ENCODE results near the gene LINGO4. TPM values are rescaled to one million over a fixed set of nuclear protein-coding genes. Genes with fewer than 3 reads are reported as not detected.
A peak's percentile ranks its signal among the peaks of the same experiment; 100 is the strongest.

The LINGO4 gene
- total RNA-seq, 1 donor from 2014 or later: 0.13 TPM

- Mint-ChIP-seq H3K27ac (ENCODE audit: unreplicated experiment) (no peak overlapping the region), H3K9me3 (ENCODE audit: unreplicated experiment) (no peaks in the 10 kb centered on the region), H3K4me1 (ENCODE audit: unreplicated experiment) (peaks cover 45% of the 10 kb centered on the region), H3K27me3 (ENCODE audit: unreplicated experiment) (peaks cover 20% of the 10 kb centered on the region), H3K4me3 (ENCODE audit: unreplicated experiment) (peak overlapping the region; percentile 76), H3K36me3 (ENCODE audit: low read depth, unreplicated experiment) (peaks cover 10% of the 10 kb centered on the region)
- DNase-seq (ENCODE audit: low spot score): no peak
- TF ChIP-seq CTCF (IDR thresholded peaks at IDR 0.05; ENCODE audit: unreplicated experiment): no peak
Measured at GRCh38 chr1:151837197-151837596, 32.0 kb upstream of the LINGO4 start.

- Mint-ChIP-seq H3K27ac (ENCODE audit: unreplicated experiment) (peak overlapping the region; percentile 7), H3K36me3 (ENCODE audit: low read depth, unreplicated experiment) (peaks cover 10% of the 10 kb centered on the region), H3K4me1 (ENCODE audit: unreplicated experiment) (peaks cover 33% of the 10 kb centered on the region), H3K9me3 (ENCODE audit: unreplicated experiment) (no peaks in the 10 kb centered on the region), H3K4me3 (ENCODE audit: unreplicated experiment) (no peak overlapping the region), H3K27me3 (ENCODE audit: unreplicated experiment) (peaks cover 20% of the 10 kb centered on the region)
- DNase-seq (ENCODE audit: low spot score): no peak
- TF ChIP-seq CTCF (IDR thresholded peaks at IDR 0.05; ENCODE audit: unreplicated experiment): no peak
Measured at GRCh38 chr1:151835596-151835995, 30.4 kb upstream of the LINGO4 start.

GRCh38 chr1:151834239-151834638 is 29.0 kb upstream of the LINGO4 start:
- no peak overlapping the region for H3K27ac Mint-ChIP-seq (ENCODE audit: unreplicated experiment)
- H3K4me3 Mint-ChIP-seq (ENCODE audit: unreplicated experiment): no peak overlapping the region
- H3K4me1 Mint-ChIP-seq (ENCODE audit: unreplicated experiment): peaks cover 37% of the 10 kb centered on the region

GRCh38 chr1:151833172-151833900 is 28.1 kb upstream of the LINGO4 start:
- Mint-ChIP-seq H3K27me3 (ENCODE audit: unreplicated experiment) (peaks cover 20% of the 10 kb centered on the region), H3K9me3 (ENCODE audit: unreplicated experiment) (no peaks in the 10 kb centered on the region), H3K27ac (ENCODE audit: unreplicated experiment) (no peak overlapping the region), H3K4me3 (ENCODE audit: unreplicated experiment) (no peak overlapping the region), H3K4me1 (ENCODE audit: unreplicated experiment) (peaks cover 44% of the 10 kb centered on the region), H3K36me3 (ENCODE audit: low read depth, unreplicated experiment) (peaks cover 10% of the 10 kb centered on the region)
- TF ChIP-seq CTCF (IDR thresholded peaks at IDR 0.05; ENCODE audit: unreplicated experiment): no peak
- DNase-seq (ENCODE audit: low spot score): no peak

More at GRCh38 chr1:151834239-151834638, 29.0 kb upstream of the LINGO4 start:
- peaks cover 20% of the 10 kb centered on the region for H3K27me3 Mint-ChIP-seq (ENCODE audit: unreplicated experiment)
- no peaks in the 10 kb centered on the region for H3K9me3 Mint-ChIP-seq (ENCODE audit: unreplicated experiment)
- peaks cover 10% of the 10 kb centered on the region for H3K36me3 Mint-ChIP-seq (ENCODE audit: low read depth, unreplicated experiment)
- no peak for TF ChIP-seq CTCF (IDR thresholded peaks at IDR 0.05; ENCODE audit: unreplicated experiment)
- DNase-seq (ENCODE audit: low spot score): no peak

GRCh38 chr1:151832318-151832980 is 27.2 kb upstream of the LINGO4 start:
- H3K27me3 Mint-ChIP-seq (ENCODE audit: unreplicated experiment): peaks cover 18% of the 10 kb centered on the region
- H3K4me1 Mint-ChIP-seq (ENCODE audit: unreplicated experiment): peaks cover 50% of the 10 kb centered on the region
- DNase-seq (ENCODE audit: low spot score): no peak
- TF ChIP-seq CTCF (IDR thresholded peaks at IDR 0.05; ENCODE audit: unreplicated experiment): no peak
- no peak overlapping the region for H3K27ac Mint-ChIP-seq (ENCODE audit: unreplicated experiment)
- no peak overlapping the region for H3K4me3 Mint-ChIP-seq (ENCODE audit: unreplicated experiment)
- H3K36me3 Mint-ChIP-seq (ENCODE audit: low read depth, unreplicated experiment): peaks cover 7% of the 10 kb centered on the region
- H3K9me3 Mint-ChIP-seq (ENCODE audit: unreplicated experiment): no peaks in the 10 kb centered on the region
